ENCODE measurements around the gene LORICRIN. TPM values are rescaled to one million over a fixed set of nuclear protein-coding genes. Genes with fewer than 3 reads are reported as not detected.

Gene LORICRIN
- total and polyA plus RNA-seq, 7 donors = 0.06 TPM; not detected in 6

GRCh38 chr1:153306303-153307220 is 47.1 kb downstream of the LORICRIN start:
- Histone ChIP-seq H3K27ac (no peak overlapping the region), H3K4me1 (no peaks in the 10 kb centered on the region), H3K27me3 (no peaks in the 10 kb centered on the region), H3K4me3 (no peak overlapping the region), H3K9me3 (no peaks in the 10 kb centered on the region), H3K36me3 (no peaks in the 10 kb centered on the region)
- no peak for DNase-seq
- 87 to 88% methylated on average over 22 of the region's 22 CpGs for WGBS, 2 donors
- intact Hi-C loops (cut with DNase I) = no loop called here
- TF ChIP-seq CTCF (IDR thresholded peaks at IDR 0.05) (no peak), EP300 (IDR thresholded peaks at IDR 0.05) (no peak), POLR2AphosphoS5 (IDR thresholded peaks at IDR 0.05) (no peak), POLR2A (IDR thresholded peaks at IDR 0.05) (no peak)

GRCh38 chr1:153307221-153307600 is 47.7 kb downstream of the LORICRIN start:
- WGBS, 2 donors = 79 to 91% methylated on average over 10 of the region's 10 CpGs
- no peak for TF ChIP-seq CTCF (IDR thresholded peaks at IDR 0.05)
- TF ChIP-seq POLR2A (IDR thresholded peaks at IDR 0.05) = no peak
- TF ChIP-seq POLR2AphosphoS5 (IDR thresholded peaks at IDR 0.05) = no peak
- no peak for TF ChIP-seq EP300 (IDR thresholded peaks at IDR 0.05)

GRCh38 chr1:153308540-153308939 is 49.1 kb downstream of the LORICRIN start:
- Histone ChIP-seq H3K4me1 (no peaks in the 10 kb centered on the region), H3K9me3 (no peaks in the 10 kb centered on the region), H3K4me3 (no peak overlapping the region), H3K27ac (no peak overlapping the region), H3K36me3 (no peaks in the 10 kb centered on the region), H3K27me3 (no peaks in the 10 kb centered on the region)
- 82 to 90% methylated on average over 2 of the region's 2 CpGs for WGBS, 2 donors
- intact Hi-C loops (cut with DNase I) = no loop called here
- TF ChIP-seq POLR2AphosphoS5 (IDR thresholded peaks at IDR 0.05) (no peak), POLR2A (IDR thresholded peaks at IDR 0.05) (no peak), CTCF (IDR thresholded peaks at IDR 0.05) (no peak), EP300 (IDR thresholded peaks at IDR 0.05) (no peak)
- DNase-seq = no peak

More at GRCh38 chr1:153307221-153307600, 47.7 kb downstream of the LORICRIN start:
- no peak overlapping the region for H3K4me3 ChIP-seq
- H3K9me3 ChIP-seq = no peaks in the 10 kb centered on the region
- intact Hi-C loops (cut with DNase I) = no loop called here
- H3K27me3 ChIP-seq = no peaks in the 10 kb centered on the region
- no peaks in the 10 kb centered on the region for H3K36me3 ChIP-seq
- H3K27ac ChIP-seq = no peak overlapping the region
- DNase-seq = no peak
- H3K4me1 ChIP-seq = no peaks in the 10 kb centered on the region

- DNase-seq = no peak
- Histone ChIP-seq H3K4me1 (no peaks in the 10 kb centered on the region), H3K36me3 (no peaks in the 10 kb centered on the region), H3K27ac (no peak overlapping the region), H3K27me3 (no peaks in the 10 kb centered on the region), H3K9me3 (no peaks in the 10 kb centered on the region), H3K4me3 (no peak overlapping the region)
- intact Hi-C loops (cut with DNase I) = no loop called here
- no peak for TF ChIP-seq POLR2AphosphoS5 (IDR thresholded peaks at IDR 0.05)
- TF ChIP-seq POLR2A (IDR thresholded peaks at IDR 0.05) = no peak
- no peak for TF ChIP-seq CTCF (IDR thresholded peaks at IDR 0.05)
- TF ChIP-seq EP300 (IDR thresholded peaks at IDR 0.05) = no peak
- 80 to 90% methylated on average over 2 of the region's 2 CpGs for WGBS, 2 donors
Observed at GRCh38 chr1:153309441-153309840, 50.0 kb downstream of the LORICRIN start.
